Ishikawa (cell line): Measurements from ENCODE around the gene SNRPD3.

ENCODE experiments used
- EGR1 ChIP-seq: IDR thresholded peaks from 2 replicates; pipeline ENCODE4 v1.6.1; 2012
- FOXM1 ChIP-seq: IDR thresholded peaks from 2 replicates; pipeline ENCODE4 v1.6.1; 2012; ENCODE audit warnings: low read depth, borderline replicate concordance
- RAD21 ChIP-seq: IDR thresholded peaks from 2 replicates; pipeline ENCODE4 v1.6.1; 2012; ENCODE audit warnings: low read depth
- TAF1 ChIP-seq: IDR thresholded peaks from 2 replicates; pipeline ENCODE4 v1.6.1; 2012; ENCODE audit warnings: low read depth, mild to moderate bottlenecking
- TCF12 ChIP-seq: IDR thresholded peaks from 2 replicates; pipeline ENCODE4 v1.6.1; 2012; ENCODE audit warnings: low read depth
- TF ChIP-seq, protein P1 (sequence below): IDR thresholded peaks from 2 replicates; pipeline ENCODE4 v1.6.1; 2012

DNA sequence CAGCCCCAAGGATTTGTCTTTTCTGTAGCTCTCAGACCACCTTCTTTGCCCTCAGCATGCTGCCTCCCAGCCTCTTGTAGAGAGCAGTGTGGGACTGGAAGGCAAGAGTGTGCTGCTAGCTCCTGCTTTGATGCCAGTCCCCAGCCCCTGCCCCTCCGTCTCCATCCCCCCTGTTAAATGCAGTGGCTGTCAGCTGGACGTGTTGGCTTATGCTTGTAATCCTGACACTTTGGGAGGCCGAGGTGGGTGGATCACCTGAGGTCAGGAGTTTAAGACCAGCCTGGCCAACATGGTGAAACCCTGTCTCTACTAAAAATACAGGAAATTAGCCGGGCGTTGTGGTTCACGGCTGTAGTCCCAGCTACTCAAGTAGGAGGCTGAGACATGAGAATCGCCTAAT, 15.5 kb downstream of the SNRPD3 start:
- TF ChIP-seq FOXM1: no peak
- TF ChIP-seq, protein P1, sequence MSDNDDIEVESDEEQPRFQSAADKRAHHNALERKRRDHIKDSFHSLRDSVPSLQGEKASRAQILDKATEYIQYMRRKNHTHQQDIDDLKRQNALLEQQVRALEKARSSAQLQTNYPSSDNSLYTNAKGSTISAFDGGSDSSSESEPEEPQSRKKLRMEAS: no peak
- TF ChIP-seq TAF1: no peak
- no peak for TF ChIP-seq EGR1
- TF ChIP-seq RAD21: no peak
- TF ChIP-seq TCF12: no peak
